Hematopoietic multipotent progenitor cell (in vitro differentiated cells): ENCODE measurements around the gene EIF4G3. TPM values are rescaled to one million over a fixed set of nuclear protein-coding genes. Genes with fewer than 3 reads are reported as not detected.
"Not testable (repeated sequence)": the region's sequence is repeated elsewhere in the genome, so short reads cannot be mapped to it uniquely, and the experiment has no call there.

Experiments used
- DNase-seq, 3 donors: peaks; one replicate each; pipeline ENCODE4 v3.0.0-alpha.2; 2011 to 2015; ENCODE audit warnings: low read depth in 2 of 3, low spot score in 2 of 3
- total RNA-seq: library from RNA; depleted of rRNA; stranded (reverse); fragments of >200 nt; gene quantifications from one replicate; pipeline ENCODE4 v1.2.3, GENCODE V29; 2012

EIF4G3 gene, protein sequence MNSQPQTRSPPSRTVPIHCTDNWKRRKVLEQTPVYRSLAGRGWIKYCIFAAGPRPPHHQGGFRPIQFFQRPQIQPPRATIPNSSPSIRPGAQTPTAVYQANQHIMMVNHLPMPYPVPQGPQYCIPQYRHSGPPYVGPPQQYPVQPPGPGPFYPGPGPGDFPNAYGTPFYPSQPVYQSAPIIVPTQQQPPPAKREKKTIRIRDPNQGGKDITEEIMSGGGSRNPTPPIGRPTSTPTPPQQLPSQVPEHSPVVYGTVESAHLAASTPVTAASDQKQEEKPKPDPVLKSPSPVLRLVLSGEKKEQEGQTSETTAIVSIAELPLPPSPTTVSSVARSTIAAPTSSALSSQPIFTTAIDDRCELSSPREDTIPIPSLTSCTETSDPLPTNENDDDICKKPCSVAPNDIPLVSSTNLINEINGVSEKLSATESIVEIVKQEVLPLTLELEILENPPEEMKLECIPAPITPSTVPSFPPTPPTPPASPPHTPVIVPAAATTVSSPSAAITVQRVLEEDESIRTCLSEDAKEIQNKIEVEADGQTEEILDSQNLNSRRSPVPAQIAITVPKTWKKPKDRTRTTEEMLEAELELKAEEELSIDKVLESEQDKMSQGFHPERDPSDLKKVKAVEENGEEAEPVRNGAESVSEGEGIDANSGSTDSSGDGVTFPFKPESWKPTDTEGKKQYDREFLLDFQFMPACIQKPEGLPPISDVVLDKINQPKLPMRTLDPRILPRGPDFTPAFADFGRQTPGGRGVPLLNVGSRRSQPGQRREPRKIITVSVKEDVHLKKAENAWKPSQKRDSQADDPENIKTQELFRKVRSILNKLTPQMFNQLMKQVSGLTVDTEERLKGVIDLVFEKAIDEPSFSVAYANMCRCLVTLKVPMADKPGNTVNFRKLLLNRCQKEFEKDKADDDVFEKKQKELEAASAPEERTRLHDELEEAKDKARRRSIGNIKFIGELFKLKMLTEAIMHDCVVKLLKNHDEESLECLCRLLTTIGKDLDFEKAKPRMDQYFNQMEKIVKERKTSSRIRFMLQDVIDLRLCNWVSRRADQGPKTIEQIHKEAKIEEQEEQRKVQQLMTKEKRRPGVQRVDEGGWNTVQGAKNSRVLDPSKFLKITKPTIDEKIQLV (N-terminal part only)
- total RNA-seq = 24.2 TPM

DNA sequence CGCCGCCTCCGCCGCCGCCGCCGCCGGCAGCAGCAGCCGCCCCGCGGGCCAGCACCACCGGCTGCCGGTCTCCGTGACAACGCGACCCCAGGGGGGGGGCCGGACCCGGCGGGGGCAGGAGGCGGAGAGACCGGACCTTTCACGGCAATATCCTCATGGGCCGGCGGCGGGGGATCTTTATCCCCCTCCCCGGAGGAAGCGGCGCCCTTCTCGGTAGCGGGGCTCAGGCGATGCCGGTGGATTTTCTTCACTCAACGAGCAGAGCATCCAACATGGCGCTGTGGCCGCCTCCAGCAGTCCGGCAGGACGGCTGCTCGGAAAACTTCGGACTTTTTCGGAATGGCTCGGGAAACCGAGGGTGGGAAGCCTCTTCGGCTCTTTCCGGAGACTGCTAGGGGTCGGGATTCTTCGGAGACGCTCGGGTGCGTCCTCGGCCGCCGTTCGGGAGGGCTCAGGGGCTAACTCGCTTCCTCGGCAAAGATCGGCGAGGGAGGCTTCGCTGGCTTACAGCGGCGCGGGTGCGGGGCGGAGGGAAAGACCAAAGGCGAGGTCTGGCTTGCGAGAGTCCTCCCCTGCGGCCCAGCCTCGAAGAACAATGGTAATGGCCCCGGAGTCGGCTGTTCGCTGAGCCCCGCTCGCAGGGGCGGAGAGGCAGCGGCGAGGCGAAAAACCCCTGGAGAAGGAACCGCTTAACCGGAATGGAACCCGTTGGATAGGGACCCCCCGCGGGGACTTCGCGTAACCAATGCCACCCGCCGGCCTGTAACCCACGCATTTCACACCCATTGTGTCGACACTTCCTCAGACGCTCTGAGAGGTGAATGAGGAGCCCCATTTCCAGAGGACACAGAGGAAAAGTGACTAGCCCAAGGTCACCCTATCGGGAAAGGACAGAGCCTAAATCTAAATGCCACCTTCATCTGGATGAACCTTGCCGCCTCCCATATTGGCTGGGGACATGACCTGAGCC, at the start of gene EIF4G3:
TSS of gene EIF4G3 (minus strand) at position 312 of the 970 bp plus-strand sequence. CDS start 174,155 bp downstream, outside the sequence.
- peak; percentile 94 to 99 (median 98) for DNase-seq

DNA sequence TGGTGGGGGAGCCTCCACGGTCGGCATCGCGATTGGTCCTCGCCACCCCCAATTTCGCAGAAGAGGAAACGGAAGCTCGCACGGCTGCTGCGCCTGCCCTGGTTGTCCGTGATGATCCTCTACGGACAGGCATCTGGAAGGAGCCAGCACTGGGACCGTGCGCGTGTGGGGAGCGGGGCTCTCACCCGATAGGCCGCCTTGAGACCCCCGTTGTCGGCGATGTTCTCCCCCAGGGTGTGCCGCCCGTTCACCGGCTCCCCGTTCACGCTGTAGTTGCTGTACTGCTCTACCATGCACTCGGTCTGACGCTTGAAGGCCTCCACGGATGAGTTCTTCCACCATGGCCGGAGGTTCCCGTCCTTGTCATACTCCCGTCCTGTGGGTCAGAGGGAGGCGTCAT, 48.4 kb upstream of the EIF4G3 start:
- no peak for DNase-seq

- DNase-seq = no peak
Measured at GRCh38 chr1:21220815-21221214, 44.1 kb upstream of the EIF4G3 start.

DNA sequence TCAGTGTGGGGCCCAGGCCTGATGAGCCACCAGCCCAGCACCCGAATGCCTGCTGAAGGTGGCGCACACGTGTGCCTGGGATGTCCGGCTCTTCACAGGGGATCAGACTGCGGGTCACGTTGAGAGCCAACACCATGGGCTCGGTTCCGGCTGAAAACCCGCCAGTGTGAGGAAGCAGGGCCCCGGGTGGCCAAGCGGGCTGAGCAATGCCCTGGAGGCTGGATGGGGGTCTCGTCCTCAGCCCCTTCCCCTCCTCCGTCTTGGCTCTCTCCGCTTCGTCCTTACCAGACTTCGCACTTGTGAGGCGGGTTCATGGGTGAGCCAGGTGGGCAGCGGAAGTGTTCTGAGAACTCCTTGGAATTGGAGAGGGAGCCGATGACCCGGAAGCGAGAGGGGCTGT, 43.0 kb upstream of the EIF4G3 start:
- no peak for DNase-seq

DNA sequence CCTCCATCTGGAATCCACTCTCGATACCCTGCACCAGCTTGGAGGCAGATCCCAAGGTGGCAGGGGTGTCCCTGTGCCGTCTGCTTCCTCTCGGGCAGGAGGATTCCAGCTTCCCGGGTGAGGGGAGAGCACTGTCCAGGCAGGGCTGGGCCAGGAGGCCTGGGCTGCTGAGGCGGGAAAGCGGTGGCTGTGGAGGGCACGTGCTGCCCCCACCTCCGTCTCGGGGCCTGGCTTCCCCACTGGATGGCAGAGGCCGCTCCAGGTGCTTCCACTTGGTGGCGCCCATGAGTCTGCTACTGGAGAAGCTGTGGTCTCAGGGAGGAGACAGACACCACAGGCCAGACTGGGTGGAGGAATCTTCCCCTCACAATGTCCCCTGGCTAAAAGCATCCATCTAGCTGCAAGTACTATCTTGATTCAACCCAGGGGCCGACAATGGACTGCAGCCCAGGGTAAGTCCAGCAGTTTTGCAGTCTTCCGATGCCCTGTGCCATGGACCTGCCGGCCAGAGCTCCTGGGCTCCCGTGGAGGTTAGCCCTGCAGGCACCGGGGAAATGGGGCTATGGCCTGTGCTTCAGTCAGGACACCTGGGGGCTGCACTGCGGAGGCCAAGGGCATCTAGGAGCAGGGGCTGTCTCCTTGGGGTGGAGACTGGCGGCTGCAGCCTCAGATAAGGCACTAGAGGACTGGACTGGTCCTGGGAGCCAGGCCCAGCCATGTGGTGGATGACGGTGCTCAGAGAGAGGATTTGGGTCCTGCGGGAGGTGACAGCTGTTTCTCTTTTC, 41.3 kb upstream of the EIF4G3 start:
- DNase-seq = peak in 2 of 3 donors; percentile 26 to 37

GRCh38 chr1:21216835-21217811, 40.4 kb upstream of the EIF4G3 start:
- peak; percentile 52 to 74 (median 53) for DNase-seq

GRCh38 chr1:21212126-21212525, 35.4 kb upstream of the EIF4G3 start:
- DNase-seq = no peak

DNA sequence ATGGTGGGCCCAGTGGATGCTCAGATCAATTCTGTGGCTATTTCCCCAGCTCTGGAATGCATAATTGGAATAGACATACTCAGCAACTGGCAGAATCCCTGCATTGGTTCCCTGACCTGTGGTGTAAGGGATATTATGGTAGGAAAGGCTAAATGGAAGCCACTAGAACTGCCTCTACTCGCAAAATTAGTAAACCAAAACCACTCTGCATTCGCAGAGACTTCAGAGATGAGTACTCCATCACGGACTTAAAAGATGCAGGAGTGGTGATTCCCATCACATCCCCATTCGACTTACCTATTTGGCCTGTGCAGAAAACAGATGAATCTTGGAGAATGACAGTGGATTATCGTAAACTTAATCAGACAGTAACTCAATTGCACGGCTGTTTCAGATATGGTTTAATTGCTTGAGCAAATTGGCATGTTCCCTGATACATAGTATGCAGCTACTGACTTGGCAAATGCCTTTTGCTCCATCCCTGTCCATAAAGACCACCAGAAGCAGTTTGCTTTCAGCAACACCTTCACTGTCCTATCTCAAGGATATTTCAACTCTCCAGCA, 31.5 kb upstream of the EIF4G3 start:
- not testable (repeated sequence) for DNase-seq

- no peak for DNase-seq
Measured at GRCh38 chr1:21206117-21206516, 29.4 kb upstream of the EIF4G3 start.

- no peak for DNase-seq
Measured at GRCh38 chr1:21205416-21205815, 28.7 kb upstream of the EIF4G3 start.

DNA sequence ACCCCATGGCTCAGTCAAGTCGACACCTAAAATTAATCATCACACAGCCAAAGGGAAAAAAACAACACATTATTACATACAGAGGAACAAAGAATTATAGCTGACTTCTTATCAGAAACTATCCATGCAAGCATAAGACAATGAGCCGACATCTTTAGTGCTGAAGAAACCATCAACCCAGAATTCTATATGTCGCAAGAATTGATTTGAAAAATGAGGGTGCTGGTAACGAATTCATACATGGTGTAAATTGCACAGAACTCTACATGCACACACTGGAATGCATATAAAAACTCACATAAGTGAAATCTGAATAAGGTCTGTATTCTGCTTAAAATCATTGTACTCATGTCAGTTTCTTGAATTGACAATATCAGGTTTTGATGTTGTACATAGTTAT, 25.0 kb upstream of the EIF4G3 start:
- DNase-seq = no peak

DNA sequence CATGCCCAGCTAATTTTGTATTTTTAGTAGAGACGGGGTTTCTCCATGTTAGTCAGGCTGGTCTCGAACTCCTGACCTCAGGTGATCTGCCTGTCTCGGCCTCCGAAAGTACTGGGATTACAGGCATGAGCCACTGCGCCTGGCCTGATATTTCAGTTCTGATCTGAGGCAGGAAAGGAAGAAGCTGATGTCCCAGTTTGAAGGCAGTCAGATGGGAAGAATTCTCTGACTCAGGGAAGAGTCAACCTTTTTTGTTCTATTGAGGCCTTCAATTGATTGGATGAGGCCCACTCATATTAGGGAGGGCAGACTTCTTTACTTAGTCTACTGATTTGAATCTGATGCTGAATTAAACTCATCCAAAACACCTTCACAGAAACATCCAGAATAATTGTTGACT, 24.5 kb upstream of the EIF4G3 start:
- DNase-seq = not testable (repeated sequence)

- no peak for DNase-seq
Measured at GRCh38 chr1:21200767-21201166, 24.1 kb upstream of the EIF4G3 start.

DNA sequence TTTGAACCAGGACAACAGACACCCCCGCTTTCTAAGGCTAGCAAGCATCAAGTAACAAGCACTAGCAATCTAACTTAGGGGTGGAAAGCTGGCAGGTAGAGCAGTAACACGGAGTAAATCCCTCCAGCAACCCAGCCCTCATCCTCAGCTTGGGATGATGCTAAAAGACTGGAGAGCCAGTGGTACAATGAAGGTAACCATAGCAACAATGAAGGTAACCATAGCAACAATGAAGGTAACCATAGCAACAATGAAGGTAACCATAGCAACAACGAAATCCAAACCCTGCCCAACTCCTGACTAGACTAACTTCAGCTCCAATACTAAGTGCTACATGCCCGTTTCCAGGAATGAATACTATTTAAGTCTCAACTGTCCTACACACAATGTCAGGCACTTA, 22.2 kb upstream of the EIF4G3 start:
- no peak for DNase-seq

GRCh38 chr1:21192871-21193270, 16.2 kb upstream of the EIF4G3 start:
- DNase-seq = no peak

DNA sequence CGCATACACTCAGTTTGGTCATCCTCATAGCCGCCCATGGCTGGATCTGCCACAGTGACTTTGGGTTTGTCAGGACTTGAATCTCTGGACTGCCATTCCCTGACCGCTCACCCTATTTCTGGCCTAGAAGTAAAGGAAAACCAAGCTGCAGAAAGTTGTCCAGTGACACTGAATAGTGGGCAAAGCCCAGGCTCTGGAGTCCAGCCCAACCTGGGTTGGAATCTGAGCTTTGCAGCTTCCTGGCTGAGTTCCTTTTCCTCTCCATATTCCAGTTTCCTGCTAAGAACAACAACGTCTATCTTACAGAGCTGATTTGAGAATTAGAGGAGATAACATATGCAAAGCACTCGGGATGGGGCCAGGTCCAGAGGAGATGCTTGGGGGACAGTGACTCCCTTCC, 15.6 kb upstream of the EIF4G3 start:
- no peak for DNase-seq

GRCh38 chr1:21190771-21191170, 14.1 kb upstream of the EIF4G3 start:
- DNase-seq = not testable (repeated sequence)
